Right lobe of liver (tissue), 4 donors: ENCODE data around the gene ADIG.

ENCODE experiments used
- POLR2A ChIP-seq: fragments of 450-650 bp; IDR thresholded peaks from one replicate; pipeline ENCODE4 v1.6.1; 2017; ENCODE audit warnings: antibody characterized with exemption, mild to moderate bottlenecking
- TF ChIP-seq, protein P1 (sequence below), 4 donors: fragments of 200-600 bp in 3 of 4; fragments of 450-650 bp in 1 of 4; IDR thresholded peaks; one replicate each; pipeline versions ENCODE4 v1.5.1 to v1.8.0; 2016 to 2022; ENCODE audit warnings: antibody characterized with exemption in 4 of 4, mild to moderate bottlenecking in 2 of 4
- donor health status: DM: no; HTN: no; CAD: no.
- donor health status: DM: no; HTN: no; CAD: no.
- donor health status: DM: no; HTN: yes; CAD: no.

DNA sequence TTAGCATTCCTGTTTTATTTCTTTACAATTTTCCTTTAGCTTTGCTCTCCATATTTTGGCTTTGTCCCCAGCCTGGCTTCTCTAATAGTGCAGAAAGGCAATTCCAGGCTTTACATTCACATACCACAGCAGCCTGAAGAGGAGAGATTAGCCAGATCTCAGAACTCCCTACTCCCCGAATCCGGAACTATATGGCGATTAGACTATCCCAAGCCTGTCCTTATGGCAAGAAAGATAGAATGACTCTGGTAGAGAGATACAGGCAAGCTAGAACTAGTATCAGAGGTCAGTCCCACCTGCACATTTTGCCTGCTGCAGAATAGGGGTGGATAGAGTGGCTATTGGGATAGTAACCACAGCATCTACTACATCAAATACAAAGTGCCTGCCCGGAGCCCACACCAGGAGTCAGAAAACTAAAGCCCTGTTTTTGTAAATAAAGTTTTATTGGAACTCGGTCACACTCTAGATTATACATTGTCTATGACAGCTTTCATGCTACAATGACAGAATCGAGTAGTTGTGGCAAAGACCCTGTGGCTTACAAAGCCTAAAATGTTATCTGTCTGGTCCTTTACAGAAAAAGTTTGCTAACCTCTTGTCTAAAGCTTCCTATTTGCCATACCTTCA, 17.1 kb upstream of the ADIG start:
- TF ChIP-seq, protein P1, sequence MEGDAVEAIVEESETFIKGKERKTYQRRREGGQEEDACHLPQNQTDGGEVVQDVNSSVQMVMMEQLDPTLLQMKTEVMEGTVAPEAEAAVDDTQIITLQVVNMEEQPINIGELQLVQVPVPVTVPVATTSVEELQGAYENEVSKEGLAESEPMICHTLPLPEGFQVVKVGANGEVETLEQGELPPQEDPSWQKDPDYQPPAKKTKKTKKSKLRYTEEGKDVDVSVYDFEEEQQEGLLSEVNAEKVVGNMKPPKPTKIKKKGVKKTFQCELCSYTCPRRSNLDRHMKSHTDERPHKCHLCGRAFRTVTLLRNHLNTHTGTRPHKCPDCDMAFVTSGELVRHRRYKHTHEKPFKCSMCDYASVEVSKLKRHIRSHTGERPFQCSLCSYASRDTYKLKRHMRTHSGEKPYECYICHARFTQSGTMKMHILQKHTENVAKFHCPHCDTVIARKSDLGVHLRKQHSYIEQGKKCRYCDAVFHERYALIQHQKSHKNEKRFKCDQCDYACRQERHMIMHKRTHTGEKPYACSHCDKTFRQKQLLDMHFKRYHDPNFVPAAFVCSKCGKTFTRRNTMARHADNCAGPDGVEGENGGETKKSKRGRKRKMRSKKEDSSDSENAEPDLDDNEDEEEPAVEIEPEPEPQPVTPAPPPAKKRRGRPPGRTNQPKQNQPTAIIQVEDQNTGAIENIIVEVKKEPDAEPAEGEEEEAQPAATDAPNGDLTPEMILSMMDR (IDR thresholded peaks at IDR 0.05), result no peak
- TF ChIP-seq POLR2A, result no peak
